ENCODE measurements around the gene FLVCR2.

Gene FLVCR2

GRCh38 chr14:75605916-75606315 lies 27.5 kb downstream of the FLVCR2 start:
- Histone ChIP-seq H3K36me3 (ENCODE audit: control insufficient read depth in 5 of 5, insufficient read depth in 5 of 5, low read length in 5 of 5) (no peaks in the 10 kb centered on the region), H3K9me3 (ENCODE audit: control insufficient read depth in 5 of 5, low read length in 5 of 5) (no peaks in the 10 kb centered on the region), H3K9ac (ENCODE audit: low read length in 5 of 5) (no peak overlapping the region), H3K4me3 (ENCODE audit: low read depth in 1 of 5, low read length in 5 of 5) (peak overlapping the region in 1 of 5 donors; percentile 39), H3K27ac (ENCODE audit: low read depth, low read length) (no peak overlapping the region), H3K4me1 (ENCODE audit: control insufficient read depth in 5 of 5, insufficient read depth in 5 of 5, low read length in 5 of 5) (peaks cover 0 to 31% (median 27%) of the 10 kb centered on the region in 5 donors), H3K27me3 (ENCODE audit: control insufficient read depth in 5 of 5, insufficient read depth in 4 of 5, low read length in 5 of 5) (no peaks in the 10 kb centered on the region)

GRCh38 chr14:75607044-75607443 lies 28.6 kb downstream of the FLVCR2 start:
- H3K4me3 ChIP-seq (ENCODE audit: low read depth in 1 of 5, low read length in 5 of 5): no peak overlapping the region
- no peak overlapping the region for H3K9ac ChIP-seq (ENCODE audit: low read length in 5 of 5)
- peaks cover 0 to 34% (median 30%) of the 10 kb centered on the region in 5 donors for H3K4me1 ChIP-seq (ENCODE audit: control insufficient read depth in 5 of 5, insufficient read depth in 5 of 5, low read length in 5 of 5)
- H3K27me3 ChIP-seq (ENCODE audit: control insufficient read depth in 5 of 5, insufficient read depth in 4 of 5, low read length in 5 of 5): no peaks in the 10 kb centered on the region
- H3K36me3 ChIP-seq (ENCODE audit: control insufficient read depth in 5 of 5, insufficient read depth in 5 of 5, low read length in 5 of 5): no peaks in the 10 kb centered on the region
- no peaks in the 10 kb centered on the region for H3K9me3 ChIP-seq (ENCODE audit: control insufficient read depth in 5 of 5, low read length in 5 of 5)
- no peak overlapping the region for H3K27ac ChIP-seq (ENCODE audit: low read depth, low read length)

GRCh38 chr14:75607842-75608640 lies 29.6 kb downstream of the FLVCR2 start:
- Histone ChIP-seq H3K9me3 (ENCODE audit: control insufficient read depth in 5 of 5, low read length in 5 of 5) (no peaks in the 10 kb centered on the region), H3K9ac (ENCODE audit: low read length in 5 of 5) (no peak overlapping the region), H3K4me3 (ENCODE audit: low read depth in 1 of 5, low read length in 5 of 5) (no peak overlapping the region), H3K36me3 (ENCODE audit: control insufficient read depth in 5 of 5, insufficient read depth in 5 of 5, low read length in 5 of 5) (no peaks in the 10 kb centered on the region), H3K27me3 (ENCODE audit: control insufficient read depth in 5 of 5, insufficient read depth in 4 of 5, low read length in 5 of 5) (no peaks in the 10 kb centered on the region), H3K4me1 (ENCODE audit: control insufficient read depth in 5 of 5, insufficient read depth in 5 of 5, low read length in 5 of 5) (peaks cover 0 to 34% (median 30%) of the 10 kb centered on the region in 5 donors), H3K27ac (ENCODE audit: low read depth, low read length) (no peak overlapping the region)

GRCh38 chr14:75609116-75609515 lies 30.7 kb downstream of the FLVCR2 start:
- no peak overlapping the region for H3K4me3 ChIP-seq (ENCODE audit: low read depth in 1 of 5, low read length in 5 of 5)
- no peaks in the 10 kb centered on the region for H3K27me3 ChIP-seq (ENCODE audit: control insufficient read depth in 5 of 5, insufficient read depth in 4 of 5, low read length in 5 of 5)
- H3K36me3 ChIP-seq (ENCODE audit: control insufficient read depth in 5 of 5, insufficient read depth in 5 of 5, low read length in 5 of 5): no peaks in the 10 kb centered on the region
- H3K4me1 ChIP-seq (ENCODE audit: control insufficient read depth in 5 of 5, insufficient read depth in 5 of 5, low read length in 5 of 5): peaks cover 0 to 34% (median 30%) of the 10 kb centered on the region in 5 donors
- no peak overlapping the region for H3K9ac ChIP-seq (ENCODE audit: low read length in 5 of 5)
- H3K27ac ChIP-seq (ENCODE audit: low read depth, low read length): no peak overlapping the region
- no peaks in the 10 kb centered on the region for H3K9me3 ChIP-seq (ENCODE audit: control insufficient read depth in 5 of 5, low read length in 5 of 5)

GRCh38 chr14:75609606-75610475 lies 31.4 kb downstream of the FLVCR2 start:
- no peaks in the 10 kb centered on the region for H3K36me3 ChIP-seq (ENCODE audit: control insufficient read depth in 5 of 5, insufficient read depth in 5 of 5, low read length in 5 of 5)
- no peaks in the 10 kb centered on the region for H3K27me3 ChIP-seq (ENCODE audit: control insufficient read depth in 5 of 5, insufficient read depth in 4 of 5, low read length in 5 of 5)
- H3K9ac ChIP-seq (ENCODE audit: low read length in 5 of 5): no peak overlapping the region
- no peak overlapping the region for H3K27ac ChIP-seq (ENCODE audit: low read depth, low read length)
- peaks cover 0 to 34% (median 26%) of the 10 kb centered on the region in 5 donors for H3K4me1 ChIP-seq (ENCODE audit: control insufficient read depth in 5 of 5, insufficient read depth in 5 of 5, low read length in 5 of 5)
- H3K4me3 ChIP-seq (ENCODE audit: low read depth in 1 of 5, low read length in 5 of 5): no peak overlapping the region
- no peaks in the 10 kb centered on the region for H3K9me3 ChIP-seq (ENCODE audit: control insufficient read depth in 5 of 5, low read length in 5 of 5)

GRCh38 chr14:75610834-75611233 lies 32.4 kb downstream of the FLVCR2 start:
- no peaks in the 10 kb centered on the region for H3K27me3 ChIP-seq (ENCODE audit: control insufficient read depth in 5 of 5, insufficient read depth in 4 of 5, low read length in 5 of 5)
- no peak overlapping the region for H3K27ac ChIP-seq (ENCODE audit: low read depth, low read length)
- H3K4me3 ChIP-seq (ENCODE audit: low read depth in 1 of 5, low read length in 5 of 5): no peak overlapping the region
- H3K36me3 ChIP-seq (ENCODE audit: control insufficient read depth in 5 of 5, insufficient read depth in 5 of 5, low read length in 5 of 5): no peaks in the 10 kb centered on the region
- H3K4me1 ChIP-seq (ENCODE audit: control insufficient read depth in 5 of 5, insufficient read depth in 5 of 5, low read length in 5 of 5): peaks cover 0 to 26% (median 20%) of the 10 kb centered on the region in 5 donors
- no peaks in the 10 kb centered on the region for H3K9me3 ChIP-seq (ENCODE audit: control insufficient read depth in 5 of 5, low read length in 5 of 5)
- H3K9ac ChIP-seq (ENCODE audit: low read length in 5 of 5): no peak overlapping the region

- H3K4me1 ChIP-seq (ENCODE audit: control insufficient read depth in 5 of 5, insufficient read depth in 5 of 5, low read length in 5 of 5): peaks cover 3 to 32% (median 26%) of the 10 kb centered on the region in 5 donors
- H3K27me3 ChIP-seq (ENCODE audit: control insufficient read depth in 5 of 5, insufficient read depth in 4 of 5, low read length in 5 of 5): no peaks in the 10 kb centered on the region
- H3K27ac ChIP-seq (ENCODE audit: low read depth, low read length): no peak overlapping the region
- no peak overlapping the region for H3K4me3 ChIP-seq (ENCODE audit: low read depth in 1 of 5, low read length in 5 of 5)
- no peak overlapping the region for H3K9ac ChIP-seq (ENCODE audit: low read length in 5 of 5)
- no peaks in the 10 kb centered on the region for H3K36me3 ChIP-seq (ENCODE audit: control insufficient read depth in 5 of 5, insufficient read depth in 5 of 5, low read length in 5 of 5)
- no peaks in the 10 kb centered on the region for H3K9me3 ChIP-seq (ENCODE audit: control insufficient read depth in 5 of 5, low read length in 5 of 5)
Measured at GRCh38 chr14:75612157-75612556, 33.7 kb downstream of the FLVCR2 start.

GRCh38 chr14:75614179-75614578 lies 35.8 kb downstream of the FLVCR2 start:
- Histone ChIP-seq H3K36me3 (ENCODE audit: control insufficient read depth in 5 of 5, insufficient read depth in 5 of 5, low read length in 5 of 5) (no peaks in the 10 kb centered on the region), H3K27ac (ENCODE audit: low read depth, low read length) (no peak overlapping the region), H3K9ac (ENCODE audit: low read length in 5 of 5) (no peak overlapping the region), H3K9me3 (ENCODE audit: control insufficient read depth in 5 of 5, low read length in 5 of 5) (no peaks in the 10 kb centered on the region), H3K4me3 (ENCODE audit: low read depth in 1 of 5, low read length in 5 of 5) (no peak overlapping the region), H3K4me1 (ENCODE audit: control insufficient read depth in 5 of 5, insufficient read depth in 5 of 5, low read length in 5 of 5) (peaks cover 3 to 34% (median 26%) of the 10 kb centered on the region in 5 donors), H3K27me3 (ENCODE audit: control insufficient read depth in 5 of 5, insufficient read depth in 4 of 5, low read length in 5 of 5) (no peaks in the 10 kb centered on the region)

GRCh38 chr14:75615200-75615599 lies 36.8 kb downstream of the FLVCR2 start:
- Histone ChIP-seq H3K9ac (ENCODE audit: low read length in 5 of 5) (no peak overlapping the region), H3K27me3 (ENCODE audit: control insufficient read depth in 5 of 5, insufficient read depth in 4 of 5, low read length in 5 of 5) (no peaks in the 10 kb centered on the region), H3K36me3 (ENCODE audit: control insufficient read depth in 5 of 5, insufficient read depth in 5 of 5, low read length in 5 of 5) (no peaks in the 10 kb centered on the region), H3K27ac (ENCODE audit: low read depth, low read length) (no peak overlapping the region), H3K9me3 (ENCODE audit: control insufficient read depth in 5 of 5, low read length in 5 of 5) (no peaks in the 10 kb centered on the region), H3K4me3 (ENCODE audit: low read depth in 1 of 5, low read length in 5 of 5) (no peak overlapping the region), H3K4me1 (ENCODE audit: control insufficient read depth in 5 of 5, insufficient read depth in 5 of 5, low read length in 5 of 5) (peaks cover 3 to 28% (median 24%) of the 10 kb centered on the region in 5 donors)

- Histone ChIP-seq H3K4me1 (ENCODE audit: control insufficient read depth in 5 of 5, insufficient read depth in 5 of 5, low read length in 5 of 5) (peaks cover 3 to 26% (median 21%) of the 10 kb centered on the region in 5 donors), H3K9ac (ENCODE audit: low read length in 5 of 5) (no peak overlapping the region), H3K9me3 (ENCODE audit: control insufficient read depth in 5 of 5, low read length in 5 of 5) (no peaks in the 10 kb centered on the region), H3K27ac (ENCODE audit: low read depth, low read length) (no peak overlapping the region), H3K27me3 (ENCODE audit: control insufficient read depth in 5 of 5, insufficient read depth in 4 of 5, low read length in 5 of 5) (no peaks in the 10 kb centered on the region), H3K36me3 (ENCODE audit: control insufficient read depth in 5 of 5, insufficient read depth in 5 of 5, low read length in 5 of 5) (no peaks in the 10 kb centered on the region), H3K4me3 (ENCODE audit: low read depth in 1 of 5, low read length in 5 of 5) (no peak overlapping the region)
Measured at GRCh38 chr14:75619548-75619947, 41.1 kb downstream of the FLVCR2 start.

Measured in subcutaneous abdominal adipose tissue (tissue), 5 donors.